HG03521 (cell line): ENCODE data around the gene KRTAP9-9.
"Not testable (repeated sequence)": the region's sequence is repeated elsewhere in the genome, so short reads cannot be mapped to it uniquely, and the experiment has no call there.

Source experiments
- ATAC-seq: cut with Tn5 transposase; IDR thresholded peaks from one replicate; pipeline ENCODE4 v1.9.1; 2021; ENCODE audit warnings: mild to moderate bottlenecking, moderate library complexity; ENCODE audit not compliant: unreplicated experiment

Gene KRTAP9-9

GRCh38 chr17:41255381-41256290 lies at the start of gene KRTAP9-9:
TSS of gene KRTAP9-9 (plus strand) at chr17:41255384.
- not testable (repeated sequence) for ATAC-seq

- ATAC-seq = no peak
These were observed 43.2 kb upstream of the KRTAP9-9 start for GRCh38 chr17:41211845-41212466.

GRCh38 chr17:41212524-41213169 lies 42.5 kb upstream of the KRTAP9-9 start:
- ATAC-seq = no peak

GRCh38 chr17:41215681-41216080 lies 39.5 kb upstream of the KRTAP9-9 start:
- ATAC-seq = no peak

GRCh38 chr17:41223821-41224220 lies 31.4 kb upstream of the KRTAP9-9 start:
- ATAC-seq = no peak

GRCh38 chr17:41226051-41226450 lies 29.1 kb upstream of the KRTAP9-9 start:
- ATAC-seq = no peak

GRCh38 chr17:41226598-41227095 lies 28.5 kb upstream of the KRTAP9-9 start, which contains the start of gene KRTAP9-2:
TSS of gene KRTAP9-2 (plus strand) at chr17:41226648. CDS start at chr17:41226655, 7 bp downstream.
- ATAC-seq = not testable (repeated sequence)

GRCh38 chr17:41230094-41230493 lies 25.1 kb upstream of the KRTAP9-9 start:
- ATAC-seq = no peak

- no peak for ATAC-seq
These were observed 23.5 kb upstream of the KRTAP9-9 start for GRCh38 chr17:41231731-41232130.

- ATAC-seq = not testable (repeated sequence)
These were observed 22.6 kb upstream of the KRTAP9-9 start, which contains the start of gene KRTAP9-3 for GRCh38 chr17:41232399-41233105. TSS of gene KRTAP9-3 (plus strand) at chr17:41232449. CDS start at chr17:41232502, 53 bp downstream.

- ATAC-seq = not testable (repeated sequence)
These were observed 18.1 kb upstream of the KRTAP9-9 start for GRCh38 chr17:41237116-41237515.

- ATAC-seq = not testable (repeated sequence)
These were observed 17.2 kb upstream of the KRTAP9-9 start, which contains the start of gene KRTAP9-8 for GRCh38 chr17:41237949-41238437. TSS of gene KRTAP9-8 (plus strand) at chr17:41237999. CDS start at chr17:41238052, 53 bp downstream.

GRCh38 chr17:41246995-41247787 lies 8.0 kb upstream of the KRTAP9-9 start:
- not testable (repeated sequence) for ATAC-seq

GRCh38 chr17:41249637-41250240 lies 5.4 kb upstream of the KRTAP9-9 start, which contains the start of gene KRTAP9-4:
TSS of gene KRTAP9-4 (plus strand) at chr17:41249687. CDS start at chr17:41249721, 34 bp downstream.
- ATAC-seq = not testable (repeated sequence)

GRCh38 chr17:41251261-41251660 lies 3.9 kb upstream of the KRTAP9-9 start:
- no peak for ATAC-seq

GRCh38 chr17:41254861-41255260 lies 323 bp upstream of the KRTAP9-9 start:
- ATAC-seq = no peak

GRCh38 chr17:41256291-41256685 lies 1.1 kb downstream of the KRTAP9-9 start:
- ATAC-seq = no peak

- ATAC-seq = no peak
These were observed 3.2 kb downstream of the KRTAP9-9 start for GRCh38 chr17:41258406-41258805.

GRCh38 chr17:41263212-41263611 lies 8.0 kb downstream of the KRTAP9-9 start:
- ATAC-seq = no peak
